ENCODE results near the gene PRSS48.

The PRSS48 gene

GRCh38 chr4:151329217-151330007, 52.5 kb downstream of the PRSS48 start:
- ChIA-PET POLR2A (no interaction called here), CTCF (interaction anchor here (1.5 kb wide), 1 partner anchor 13 kb away, joined by 3 read pairs; no protein-coding TSS in a partner anchor)
- no peak for TF ChIP-seq CTCF (IDR thresholded peaks at IDR 0.05; ENCODE audit: control extremely low read depth, extremely low read depth, low read depth, missing control alignments)
- DNase-seq (ENCODE audit: extremely low spot score), result no peak

DNA sequence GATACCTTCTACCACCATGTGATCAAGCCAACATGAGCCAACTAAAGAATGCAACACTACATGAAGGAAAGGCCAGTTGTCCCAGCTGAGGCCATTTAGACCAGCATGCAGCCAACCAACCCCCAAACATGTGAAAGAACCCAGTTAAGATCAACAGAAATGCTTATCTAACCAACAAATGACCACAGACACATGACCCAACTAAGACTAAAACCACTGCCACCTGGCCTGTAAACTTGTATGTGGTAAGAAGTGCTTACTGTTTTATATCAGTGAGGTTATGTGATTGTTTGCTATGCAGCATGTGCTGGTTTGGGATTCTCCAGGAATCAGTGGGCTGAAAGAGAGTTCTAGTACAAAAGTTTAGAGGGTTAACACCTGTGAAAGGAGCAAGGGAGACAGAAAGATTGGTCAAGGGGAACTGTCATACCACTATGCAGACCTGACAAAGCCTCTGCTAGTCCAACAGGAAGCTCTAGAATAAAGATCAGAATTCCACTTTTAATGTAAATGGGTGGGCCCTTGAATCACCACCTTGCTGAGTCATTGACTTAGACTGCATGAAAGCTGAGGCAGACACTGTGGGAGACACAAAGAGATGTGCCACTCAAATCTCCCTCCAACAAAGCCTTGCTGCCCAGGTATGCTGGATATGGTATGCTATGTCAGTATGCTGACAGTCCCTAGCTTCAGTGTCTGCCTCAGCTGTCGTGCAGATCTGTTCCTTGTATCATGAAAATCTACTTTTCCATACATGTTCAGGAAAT, 54.5 kb downstream of the PRSS48 start:
- CTCF ChIA-PET, result interaction anchor here (1.5 kb wide), 1 partner anchor 11 kb away, joined by 3 read pairs; no protein-coding TSS in a partner anchor

GRCh38 chr4:151339467-151339866, 62.5 kb downstream of the PRSS48 start:
- TF ChIP-seq CTCF (IDR thresholded peaks at IDR 0.05; ENCODE audit: control extremely low read depth, extremely low read depth, low read depth, missing control alignments), result no peak
- ChIA-PET POLR2A (no interaction called here), CTCF (interaction anchor here (2.1 kb wide), 1 partner anchor 20 kb away, joined by 5 read pairs; no protein-coding TSS in a partner anchor)
- no peak for DNase-seq (ENCODE audit: extremely low spot score)

More for the DNA sequence above, 54.5 kb downstream of the PRSS48 start:
- POLR2A ChIA-PET, result no interaction called here
- no peak for TF ChIP-seq CTCF (IDR thresholded peaks at IDR 0.05; ENCODE audit: control extremely low read depth, extremely low read depth, low read depth, missing control alignments)
- DNase-seq (ENCODE audit: extremely low spot score), result no peak

GRCh38 chr4:151340751-151341385, 63.9 kb downstream of the PRSS48 start:
- ChIA-PET POLR2A (no interaction called here), CTCF (interaction anchor here (2.1 kb wide), 1 partner anchor 19 kb away, joined by 5 read pairs; no protein-coding TSS in a partner anchor)
- DNase-seq (ENCODE audit: extremely low spot score), result no peak
- TF ChIP-seq CTCF (IDR thresholded peaks at IDR 0.05; ENCODE audit: control extremely low read depth, extremely low read depth, low read depth, missing control alignments), result no peak

Measured in GM10248 (cell line).